DMS114 treated with DMSO at 0.1 percent for 48 hours (cell line): Measurements from ENCODE around the gene FBLN7.

Experiments used
- DNase-seq: peaks from one replicate; lab custom pipeline; 2025; ENCODE audit not compliant: unreplicated experiment; lab: John Stamatoyannopoulos, UW

Gene FBLN7

GRCh38 chr2:112156152-112156986 is 18.2 kb downstream of the FBLN7 start:
- DNase-seq: no peak

DNA sequence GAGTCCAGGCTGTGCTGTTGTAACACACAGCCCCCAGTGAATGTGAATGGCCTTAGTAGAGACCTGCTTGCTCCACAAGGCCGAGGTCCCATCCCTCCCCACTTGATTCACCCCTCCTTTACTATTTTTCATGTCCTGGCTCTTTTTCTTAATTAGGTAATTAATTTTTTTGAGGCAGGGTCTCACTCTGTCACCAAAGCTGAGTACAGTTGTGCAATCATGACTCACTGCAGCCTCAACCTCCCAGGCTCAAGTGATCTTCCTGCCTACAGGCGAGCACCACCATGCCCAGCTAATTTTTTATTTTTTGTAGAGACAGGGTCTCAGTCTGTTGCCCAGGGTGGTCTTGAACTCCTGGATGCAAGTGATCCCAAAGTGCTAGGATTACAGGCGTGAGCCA is 19.3 kb downstream of the FBLN7 start:
- no peak for DNase-seq

- no peak for DNase-seq
Measured at GRCh38 chr2:112159454-112159921, 21.3 kb downstream of the FBLN7 start.

- DNase-seq: no peak
Measured at GRCh38 chr2:112160283-112161250, 22.4 kb downstream of the FBLN7 start.

GRCh38 chr2:112161431-112162145 is 23.4 kb downstream of the FBLN7 start:
- DNase-seq: no peak

DNA sequence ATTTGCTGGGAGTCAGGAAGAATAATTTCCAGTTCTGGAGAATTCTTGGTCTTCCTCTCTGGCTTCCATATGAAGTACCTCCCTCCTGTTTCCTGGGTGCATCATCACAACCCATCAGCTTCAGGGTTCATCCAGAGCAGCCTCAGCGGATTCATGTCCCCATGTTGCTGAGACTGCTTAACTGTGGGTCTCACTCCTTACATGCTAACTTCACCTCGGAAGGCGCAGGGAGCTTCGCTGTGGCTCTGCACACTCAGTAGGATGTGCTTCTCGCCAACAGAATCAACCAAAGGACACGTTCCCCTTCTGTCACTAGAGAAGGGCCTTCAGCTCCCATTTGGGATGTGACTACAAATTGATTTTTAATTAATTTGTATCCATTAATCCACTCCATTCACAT is 24.2 kb downstream of the FBLN7 start:
- no peak for DNase-seq

DNA sequence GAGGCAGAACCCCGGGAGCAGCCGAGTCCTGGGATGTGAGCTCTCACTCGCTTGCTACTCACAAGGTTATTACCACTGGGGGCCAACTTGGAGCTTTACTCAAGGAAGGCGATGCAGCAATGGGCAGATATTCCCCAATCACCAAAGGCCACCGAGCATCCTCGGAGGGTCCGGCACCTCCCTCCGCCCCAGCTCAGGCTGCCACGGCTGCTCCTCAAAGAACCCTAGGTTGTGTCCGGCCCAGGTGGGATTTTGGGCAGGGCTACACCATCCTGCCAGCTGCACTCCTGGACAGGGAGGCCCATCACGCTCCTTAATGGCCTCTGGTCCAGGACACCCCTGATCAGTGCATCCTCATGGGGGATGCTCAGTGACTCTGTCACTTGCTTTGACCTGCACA is 24.8 kb downstream of the FBLN7 start:
- no peak for DNase-seq

DNA sequence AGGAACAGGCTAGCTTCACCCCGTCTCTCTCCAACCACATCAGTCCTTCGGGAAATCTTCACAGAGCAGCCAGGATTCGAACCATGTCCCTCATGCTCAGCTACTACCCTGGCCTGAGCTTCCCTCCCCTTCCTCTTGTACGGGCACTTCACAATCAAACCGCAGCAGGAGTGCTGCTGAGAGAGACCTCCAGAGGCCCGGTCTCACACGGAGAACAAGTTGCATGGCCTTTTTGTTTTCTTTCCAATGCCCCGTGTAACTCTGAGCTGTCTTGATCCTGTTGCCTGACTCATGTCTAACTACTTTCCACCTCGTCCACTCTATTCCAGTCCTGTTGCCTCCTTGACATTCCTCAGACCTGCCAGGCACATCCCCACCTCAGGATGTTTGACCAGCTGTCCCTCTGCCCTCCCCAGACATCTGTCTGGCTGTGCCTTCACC is 25.4 kb downstream of the FBLN7 start:
- DNase-seq: no peak

- no peak for DNase-seq
Measured at GRCh38 chr2:112164876-112165275, 26.7 kb downstream of the FBLN7 start.

DNA sequence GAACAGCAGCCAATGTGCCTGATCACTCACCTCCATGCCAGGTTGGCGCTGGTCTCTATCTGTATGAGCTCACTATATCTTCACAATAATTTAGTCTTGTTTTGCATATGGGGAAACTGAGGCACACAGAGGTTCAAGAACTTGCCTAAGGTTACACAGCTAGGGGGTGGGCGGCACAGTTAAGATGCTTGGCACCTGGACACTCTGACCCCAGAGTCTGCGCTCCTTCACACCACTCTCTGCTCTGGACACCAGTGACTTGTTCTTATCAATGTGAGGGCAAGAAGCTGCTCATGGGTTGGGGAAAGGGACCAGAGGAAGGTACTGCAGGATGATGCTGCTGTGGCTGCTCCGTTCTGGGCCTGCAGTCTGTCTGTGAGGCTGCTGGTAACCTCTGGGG is 27.1 kb downstream of the FBLN7 start:
- no peak for DNase-seq

DNA sequence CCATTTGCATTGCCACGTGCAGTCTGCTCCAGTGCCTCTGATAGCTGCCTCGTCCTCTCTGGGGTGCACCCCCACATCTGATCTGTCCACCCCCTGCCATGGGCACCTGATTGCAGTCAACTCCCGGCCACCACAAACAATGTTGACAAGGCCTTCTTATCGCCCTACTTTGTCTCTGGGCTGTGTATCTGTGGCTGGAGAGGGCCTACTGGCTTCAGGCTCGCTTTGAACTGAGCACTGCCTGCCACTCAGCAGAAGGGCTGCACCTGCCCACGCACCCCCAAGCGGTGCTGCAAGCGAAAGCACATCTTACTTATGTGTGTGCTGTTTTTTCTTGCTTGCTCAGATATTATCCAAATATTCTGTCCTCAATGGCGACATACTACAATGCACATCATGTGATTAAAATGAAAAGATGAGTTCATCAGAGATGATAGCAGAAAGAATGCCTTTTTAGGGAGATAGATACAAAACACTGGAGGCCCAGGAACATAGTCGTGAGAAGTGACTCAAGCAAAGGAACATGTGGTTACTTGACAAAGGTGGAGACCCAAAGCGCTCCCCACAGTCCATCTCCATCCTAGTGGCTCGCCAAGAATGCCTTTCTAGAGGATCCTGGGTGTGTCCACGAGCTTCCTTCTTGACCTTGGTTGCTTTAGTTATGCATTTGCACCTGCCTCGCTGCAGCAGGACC is 28.8 kb downstream of the FBLN7 start:
- no peak for DNase-seq

GRCh38 chr2:112168422-112169124 is 30.4 kb downstream of the FBLN7 start:
- DNase-seq: no peak

DNA sequence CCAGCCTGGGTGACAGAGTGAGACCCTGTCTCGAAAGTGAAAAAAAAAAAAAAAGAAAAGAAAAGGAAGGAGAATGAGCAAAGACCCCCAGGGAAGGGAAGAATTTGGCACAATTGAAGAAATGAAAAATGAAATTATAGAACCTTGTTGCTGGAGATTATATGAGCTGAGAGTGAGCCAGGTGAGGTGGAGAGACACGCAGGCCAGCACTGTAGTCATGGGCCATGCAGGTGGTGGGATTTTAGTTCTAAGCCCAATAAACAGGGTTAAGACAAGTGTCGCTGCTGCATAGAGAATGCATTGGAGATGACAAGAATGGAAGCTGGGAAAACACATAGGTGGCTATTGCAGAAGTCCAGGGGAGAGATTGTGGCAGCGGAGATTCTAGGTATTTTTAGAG is 32.3 kb downstream of the FBLN7 start:
- no peak for DNase-seq

GRCh38 chr2:112173646-112174319 is 35.6 kb downstream of the FBLN7 start:
- DNase-seq: no peak

DNA sequence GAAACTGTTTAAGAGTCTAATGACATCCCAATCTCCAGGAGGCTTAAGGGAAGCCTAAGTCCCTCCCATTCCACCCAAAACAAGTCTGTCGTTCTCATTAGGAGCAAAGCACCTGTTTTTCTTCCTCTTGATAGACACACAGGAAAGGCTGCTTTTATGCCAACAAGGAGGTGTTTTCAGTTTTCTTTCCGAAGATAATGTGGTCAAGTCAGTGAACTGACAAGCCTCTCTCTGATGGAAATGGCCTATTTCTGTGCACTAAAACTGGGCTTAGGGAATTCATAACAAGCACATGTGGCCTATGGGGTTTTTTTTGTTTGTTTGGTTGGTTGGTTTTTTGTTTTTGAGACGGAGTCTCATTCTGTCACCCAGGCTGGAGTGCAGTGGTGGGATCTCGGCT is 36.2 kb downstream of the FBLN7 start:
- DNase-seq: no peak

- DNase-seq: no peak
Measured at GRCh38 chr2:112175333-112175732, 37.1 kb downstream of the FBLN7 start.

GRCh38 chr2:112175958-112176573 is 37.9 kb downstream of the FBLN7 start:
- DNase-seq: no peak

- DNase-seq: no peak
Measured at GRCh38 chr2:112181571-112182290, 43.5 kb downstream of the FBLN7 start.
